Activated CD4-positive, alpha-beta T cell treated with anti-CD3 and anti-CD28 coated beads, Interleukin-2, amount 10 ng/mL, durations not matched to agents 7 days and 5 days (primary cell): Measurements from ENCODE around the gene SCNN1G. TPM values are rescaled to one million over a fixed set of nuclear protein-coding genes. Genes with fewer than 3 reads are reported as not detected.
A peak's percentile ranks its signal among the peaks of the same experiment; 100 is the strongest.

Source experiments
- CTCF ChIA-PET: fragments of 350-600 bp; sonication (Branson Sonifier 250); formaldehyde crosslinking; loops from one replicate; lab custom pipeline; 2021; ENCODE audit warnings: antibody characterized with exemption; lab: Charles Lee
- POLR2A ChIA-PET: fragments of 350-600 bp; sonication (Branson Sonifier 250); formaldehyde crosslinking; loops from one replicate; lab custom pipeline; 2021; ENCODE audit warnings: antibody characterized with exemption; lab: Charles Lee
- DNase-seq: peaks from one replicate; pipeline ENCODE4 v3.0.0-alpha.2; 2020
- H3K27ac Mint-ChIP-seq: one replicate; pipeline ENCODE4 v1.8.0; 2021; ENCODE audit warnings: mild to moderate bottlenecking, moderate library complexity, mixed read lengths
- H3K27me3 Mint-ChIP-seq: one replicate; pipeline ENCODE4 v1.8.0; 2021; ENCODE audit warnings: mixed read lengths
- H3K36me3 Mint-ChIP-seq: one replicate; pipeline ENCODE4 v1.8.0; 2021; ENCODE audit warnings: low read depth, mixed read lengths
- H3K4me1 Mint-ChIP-seq: one replicate; pipeline ENCODE4 v1.8.0; 2021; ENCODE audit warnings: mixed read lengths
- H3K4me3 Mint-ChIP-seq: one replicate; pipeline ENCODE4 v1.8.0; 2021; ENCODE audit warnings: mild to moderate bottlenecking, moderate library complexity, mixed read lengths
- H3K9me3 Mint-ChIP-seq: one replicate; pipeline ENCODE4 v1.8.0; 2021; ENCODE audit warnings: mixed read lengths
- total RNA-seq, 2 experiments: library from RNA; stranded (reverse); gene quantifications; one replicate each; pipeline ENCODE4 v1.2.3, GENCODE V29; 2021

SCNN1G gene
- total RNA-seq, 2 experiments from 2014 or later: not detected

GRCh38 chr16:23145608-23146007, 36.9 kb upstream of the SCNN1G start:
- CTCF ChIA-PET: no interaction called here
- DNase-seq: no peak
- H3K27me3 Mint-ChIP-seq: no peaks in the 10 kb centered on the region
- POLR2A ChIA-PET: no interaction called here
- H3K27ac Mint-ChIP-seq: no peak overlapping the region
- H3K4me1 Mint-ChIP-seq: peaks cover 35% of the 10 kb centered on the region
- H3K36me3 Mint-ChIP-seq: no peaks in the 10 kb centered on the region
- no peak overlapping the region for H3K4me3 Mint-ChIP-seq
- no peaks in the 10 kb centered on the region for H3K9me3 Mint-ChIP-seq

- ChIA-PET CTCF (interaction anchor here (1.0 kb wide), 1 partner anchor 10 kb away, joined by 3 read pairs; no protein-coding TSS in a partner anchor), POLR2A (no interaction called here)
- Mint-ChIP-seq H3K27ac (no peak overlapping the region), H3K4me1 (peaks cover 37% of the 10 kb centered on the region), H3K9me3 (no peaks in the 10 kb centered on the region), H3K4me3 (peak overlapping the region; percentile 2), H3K27me3 (peaks cover 7% of the 10 kb centered on the region), H3K36me3 (no peaks in the 10 kb centered on the region)
- DNase-seq: no peak
Observed at GRCh38 chr16:23146877-23147601, 35.5 kb upstream of the SCNN1G start.

- peak overlapping the region; percentile 91 for H3K4me3 Mint-ChIP-seq
- H3K36me3 Mint-ChIP-seq: no peaks in the 10 kb centered on the region
- POLR2A ChIA-PET: no interaction called here
- H3K27me3 Mint-ChIP-seq: peaks cover 8% of the 10 kb centered on the region
- H3K27ac Mint-ChIP-seq: no peak overlapping the region
- H3K9me3 Mint-ChIP-seq: no peaks in the 10 kb centered on the region
- DNase-seq: no peak
- CTCF ChIA-PET: interaction anchor here (1.0 kb wide), 1 partner anchor 11 kb away, joined by 3 read pairs; no protein-coding TSS in a partner anchor
- peaks cover 36% of the 10 kb centered on the region for H3K4me1 Mint-ChIP-seq
Observed at GRCh38 chr16:23147666-23148065, 34.9 kb upstream of the SCNN1G start.

- Mint-ChIP-seq H3K4me3 (peak overlapping the region; percentile 91), H3K9me3 (no peaks in the 10 kb centered on the region), H3K27me3 (peaks cover 10% of the 10 kb centered on the region), H3K27ac (peak overlapping the region; percentile 90), H3K36me3 (no peaks in the 10 kb centered on the region), H3K4me1 (peaks cover 36% of the 10 kb centered on the region)
- ChIA-PET CTCF (no interaction called here), POLR2A (interaction anchor here (0.6 kb wide), 1 partner anchor 29 kb away, joined by 3 read pairs; no protein-coding TSS in a partner anchor)
- DNase-seq: no peak
Observed at GRCh38 chr16:23148166-23148512, 34.4 kb upstream of the SCNN1G start.

- POLR2A ChIA-PET: interaction anchor here (0.6 kb wide), 1 partner anchor 30 kb away, joined by 3 read pairs; no protein-coding TSS in a partner anchor
- H3K36me3 Mint-ChIP-seq: no peaks in the 10 kb centered on the region
- CTCF ChIA-PET: interaction anchor here (0.8 kb wide), 1 partner anchor 19 kb away, joined by 3 read pairs; no protein-coding TSS in a partner anchor
- H3K4me1 Mint-ChIP-seq: peaks cover 36% of the 10 kb centered on the region
- DNase-seq: peak; percentile 53
- peaks cover 10% of the 10 kb centered on the region for H3K27me3 Mint-ChIP-seq
- no peaks in the 10 kb centered on the region for H3K9me3 Mint-ChIP-seq
- H3K27ac Mint-ChIP-seq: peak overlapping the region; percentile 90
- H3K4me3 Mint-ChIP-seq: peak overlapping the region; percentile 91
Observed at GRCh38 chr16:23148513-23149266, 33.9 kb upstream of the SCNN1G start.

GRCh38 chr16:23149267-23149992, 33.1 kb upstream of the SCNN1G start, which contains the start of gene USP31:
USP31 (minus strand) TSS chr16:23149452; CDS start chr16:23149270, 182 bp downstream.
- ChIA-PET CTCF (interaction anchor here (0.8 kb wide), 1 partner anchor 19 kb away, joined by 3 read pairs; no protein-coding TSS in a partner anchor), POLR2A (no interaction called here)

GRCh38 chr16:23149993-23150364, 32.6 kb upstream of the SCNN1G start:
- Mint-ChIP-seq H3K27ac (peak overlapping the region; percentile 76), H3K9me3 (no peaks in the 10 kb centered on the region), H3K4me3 (peak overlapping the region; percentile 87), H3K4me1 (peaks cover 32% of the 10 kb centered on the region), H3K27me3 (peaks cover 19% of the 10 kb centered on the region), H3K36me3 (no peaks in the 10 kb centered on the region)
- POLR2A ChIA-PET: no interaction called here
- DNase-seq: no peak
- CTCF ChIA-PET: no interaction called here

More at GRCh38 chr16:23149267-23149992, 33.1 kb upstream of the SCNN1G start, which contains the start of gene USP31:
- Mint-ChIP-seq H3K36me3 (no peaks in the 10 kb centered on the region), H3K27me3 (peaks cover 13% of the 10 kb centered on the region), H3K4me3 (peak within 1 kb of the TSS; percentile 91), H3K27ac (peak within 1 kb of the TSS; percentile 90), H3K9me3 (no peaks in the 10 kb centered on the region), H3K4me1 (peaks cover 36% of the 10 kb centered on the region)
- DNase-seq: peak; percentile 91

- peaks cover 30% of the 10 kb centered on the region for H3K4me1 Mint-ChIP-seq
- no peaks in the 10 kb centered on the region for H3K36me3 Mint-ChIP-seq
- no peak overlapping the region for H3K27ac Mint-ChIP-seq
- DNase-seq: no peak
- H3K9me3 Mint-ChIP-seq: peaks cover 2% of the 10 kb centered on the region
- ChIA-PET POLR2A (no interaction called here), CTCF (no interaction called here)
- H3K4me3 Mint-ChIP-seq: no peak overlapping the region
- H3K27me3 Mint-ChIP-seq: peaks cover 24% of the 10 kb centered on the region
Observed at GRCh38 chr16:23152386-23153178, 30.0 kb upstream of the SCNN1G start.

- ChIA-PET CTCF (interaction anchor here (0.6 kb wide), 1 partner anchor 1097 kb away, joined by 3 read pairs; no protein-coding TSS in a partner anchor), POLR2A (no interaction called here)
- Mint-ChIP-seq H3K4me1 (peaks cover 14% of the 10 kb centered on the region), H3K27me3 (peaks cover 24% of the 10 kb centered on the region), H3K4me3 (no peak overlapping the region), H3K27ac (no peak overlapping the region), H3K9me3 (peaks cover 2% of the 10 kb centered on the region), H3K36me3 (no peaks in the 10 kb centered on the region)
- DNase-seq: no peak
Observed at GRCh38 chr16:23155445-23156049, 27.0 kb upstream of the SCNN1G start.

- Mint-ChIP-seq H3K4me1 (peaks cover 13% of the 10 kb centered on the region), H3K27ac (no peak overlapping the region), H3K27me3 (peaks cover 21% of the 10 kb centered on the region), H3K9me3 (peaks cover 2% of the 10 kb centered on the region), H3K36me3 (no peaks in the 10 kb centered on the region), H3K4me3 (no peak overlapping the region)
- ChIA-PET CTCF (no interaction called here), POLR2A (no interaction called here)
- DNase-seq: no peak
Observed at GRCh38 chr16:23156110-23156509, 26.4 kb upstream of the SCNN1G start.

GRCh38 chr16:23156946-23157460, 25.5 kb upstream of the SCNN1G start:
- no peak overlapping the region for H3K4me3 Mint-ChIP-seq
- peaks cover 13% of the 10 kb centered on the region for H3K4me1 Mint-ChIP-seq

More at GRCh38 chr16:23156946-23157460, 25.5 kb upstream of the SCNN1G start:
- Mint-ChIP-seq H3K36me3 (no peaks in the 10 kb centered on the region), H3K9me3 (peaks cover 2% of the 10 kb centered on the region), H3K27ac (peak overlapping the region; percentile 54), H3K27me3 (peaks cover 23% of the 10 kb centered on the region)
- ChIA-PET POLR2A (no interaction called here), CTCF (no interaction called here)
- peak; percentile 8 for DNase-seq
